ENCODE measurements around the gene PTPN4.

DNA sequence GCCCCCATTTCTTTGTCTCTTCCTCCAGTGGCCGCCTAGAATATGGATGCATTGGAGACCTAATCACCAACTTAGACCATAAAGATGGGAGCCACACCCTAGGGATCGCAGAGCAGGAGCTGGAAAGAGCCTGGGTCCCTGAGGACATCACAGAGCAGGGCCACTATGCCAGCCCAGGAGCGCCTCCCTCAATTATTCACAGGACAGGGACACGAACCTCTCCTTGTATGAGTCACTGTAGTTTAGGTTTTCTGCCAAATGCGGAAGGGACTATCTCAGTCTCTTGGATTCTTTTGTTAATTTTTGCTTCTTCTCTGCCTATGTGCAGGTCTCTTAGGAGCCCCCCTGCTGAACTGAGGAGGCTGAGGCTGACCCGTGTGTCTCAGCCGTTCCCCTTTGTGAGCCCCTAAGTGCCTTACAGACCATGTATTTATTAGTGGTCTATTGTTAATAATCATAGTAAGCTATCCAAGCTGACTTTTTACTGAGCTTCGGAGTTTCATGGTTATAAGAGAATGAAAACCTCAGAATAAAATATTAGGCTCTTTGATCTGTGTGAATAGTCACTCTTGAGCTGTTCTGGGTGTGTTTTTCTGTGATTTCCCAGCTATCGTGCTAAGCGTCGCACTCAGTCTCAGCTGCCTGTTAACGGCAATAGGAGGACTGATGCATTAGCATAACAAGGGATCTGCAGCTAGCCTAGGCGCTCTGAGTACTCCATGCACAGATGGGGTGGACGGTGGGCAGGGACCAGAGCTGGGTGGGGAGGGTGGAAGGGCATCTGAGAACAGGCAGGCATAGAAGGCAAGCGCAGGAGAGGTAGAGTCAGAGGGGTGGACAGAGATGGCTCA is 12.7 kb upstream of the PTPN4 start:
- TF ChIP-seq CTBP2 (IDR thresholded peaks at IDR 0.05; ENCODE audit: borderline replicate concordance, insufficient read depth, insufficient read length, low read length), result no peak
- no peak for TF ChIP-seq CREB1 (IDR thresholded peaks at IDR 0.05)
- TF ChIP-seq, protein P1, sequence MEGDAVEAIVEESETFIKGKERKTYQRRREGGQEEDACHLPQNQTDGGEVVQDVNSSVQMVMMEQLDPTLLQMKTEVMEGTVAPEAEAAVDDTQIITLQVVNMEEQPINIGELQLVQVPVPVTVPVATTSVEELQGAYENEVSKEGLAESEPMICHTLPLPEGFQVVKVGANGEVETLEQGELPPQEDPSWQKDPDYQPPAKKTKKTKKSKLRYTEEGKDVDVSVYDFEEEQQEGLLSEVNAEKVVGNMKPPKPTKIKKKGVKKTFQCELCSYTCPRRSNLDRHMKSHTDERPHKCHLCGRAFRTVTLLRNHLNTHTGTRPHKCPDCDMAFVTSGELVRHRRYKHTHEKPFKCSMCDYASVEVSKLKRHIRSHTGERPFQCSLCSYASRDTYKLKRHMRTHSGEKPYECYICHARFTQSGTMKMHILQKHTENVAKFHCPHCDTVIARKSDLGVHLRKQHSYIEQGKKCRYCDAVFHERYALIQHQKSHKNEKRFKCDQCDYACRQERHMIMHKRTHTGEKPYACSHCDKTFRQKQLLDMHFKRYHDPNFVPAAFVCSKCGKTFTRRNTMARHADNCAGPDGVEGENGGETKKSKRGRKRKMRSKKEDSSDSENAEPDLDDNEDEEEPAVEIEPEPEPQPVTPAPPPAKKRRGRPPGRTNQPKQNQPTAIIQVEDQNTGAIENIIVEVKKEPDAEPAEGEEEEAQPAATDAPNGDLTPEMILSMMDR (IDR thresholded peaks at IDR 0.05; ENCODE audit: control extremely low read depth in 1 of 3, insufficient read depth in 1 of 3, low read depth in 1 of 3, low read length in 3 of 3), result no peak
- TF ChIP-seq POLR2AphosphoS5 (IDR thresholded peaks at IDR 0.05; ENCODE audit: low read depth, low read length), result no peak
- no peak for TF ChIP-seq TEAD4 (IDR thresholded peaks at IDR 0.05; ENCODE audit: low read depth, low read length)

All from H1 (cell line).